Activated CD4-positive, alpha-beta memory T cell treated with anti-CD3 and anti-CD28 coated beads, Interleukin-2, amount 10 ng/mL, durations not matched to agents 7 days and 5 days (primary cell): ENCODE data around the gene RNASE7. TPM values are rescaled to one million over a fixed set of nuclear protein-coding genes. Genes with fewer than 3 reads are reported as not detected.

Experiments used
- CTCF ChIA-PET: fragments of 350-600 bp; sonication (Branson Sonifier 250); formaldehyde crosslinking; loops from one replicate; lab custom pipeline; 2021; ENCODE audit warnings: antibody characterized with exemption, inconsistent platforms; lab: Charles Lee
- POLR2A ChIA-PET: fragments of 350-600 bp; sonication (Branson Sonifier 250); formaldehyde crosslinking; loops from one replicate; lab custom pipeline; 2021; ENCODE audit warnings: antibody characterized with exemption; lab: Charles Lee
- DNase-seq: peaks from one replicate; pipeline ENCODE4 v3.0.0-alpha.2; 2020
- H3K27ac Mint-ChIP-seq: one replicate; pipeline ENCODE4 v1.8.0; 2021; ENCODE audit warnings: mild to moderate bottlenecking, mixed read lengths
- H3K27me3 Mint-ChIP-seq: one replicate; pipeline ENCODE4 v1.8.0; 2021; ENCODE audit warnings: mixed read lengths
- H3K36me3 Mint-ChIP-seq: one replicate; pipeline ENCODE4 v1.8.0; 2021; ENCODE audit warnings: low read depth, mixed read lengths
- H3K4me1 Mint-ChIP-seq: one replicate; pipeline ENCODE4 v1.8.0; 2021; ENCODE audit warnings: mixed read lengths
- H3K4me3 Mint-ChIP-seq: one replicate; pipeline ENCODE4 v1.8.0; 2021; ENCODE audit warnings: mild to moderate bottlenecking, mixed read lengths
- H3K9me3 Mint-ChIP-seq: one replicate; pipeline ENCODE4 v1.8.0; 2021; ENCODE audit warnings: mixed read lengths
- total RNA-seq, 2 experiments: library from RNA; stranded (reverse); gene quantifications; one replicate each; pipeline ENCODE4 v1.2.3, GENCODE V29; 2021

Gene RNASE7
- total RNA-seq, 2 experiments from 2014 or later, result not detected

- peaks cover 4% of the 10 kb centered on the region for H3K27me3 Mint-ChIP-seq
- H3K36me3 Mint-ChIP-seq, result no peaks in the 10 kb centered on the region
- no peak overlapping the region for H3K27ac Mint-ChIP-seq
- DNase-seq, result no peak
- H3K4me3 Mint-ChIP-seq, result no peak overlapping the region
- no peaks in the 10 kb centered on the region for H3K9me3 Mint-ChIP-seq
- ChIA-PET CTCF (interaction anchor here (1.4 kb wide), 1 partner anchor 13 kb away, joined by 3 read pairs; no protein-coding TSS in a partner anchor), POLR2A (no interaction called here)
- H3K4me1 Mint-ChIP-seq, result peaks cover 8% of the 10 kb centered on the region
Observed at GRCh38 chr14:21053184-21054122, 11.3 kb downstream of the RNASE7 start.

GRCh38 chr14:21054123-21054767, 12.1 kb downstream of the RNASE7 start:
- H3K4me1 Mint-ChIP-seq, result peaks cover 8% of the 10 kb centered on the region
- H3K9me3 Mint-ChIP-seq, result no peaks in the 10 kb centered on the region
- no peak for DNase-seq
- H3K27ac Mint-ChIP-seq, result no peak overlapping the region
- peaks cover 4% of the 10 kb centered on the region for H3K27me3 Mint-ChIP-seq
- no peaks in the 10 kb centered on the region for H3K36me3 Mint-ChIP-seq
- ChIA-PET POLR2A (no interaction called here), CTCF (interaction anchor here (1.4 kb wide), 1 partner anchor 14 kb away, joined by 3 read pairs; no protein-coding TSS in a partner anchor)
- no peak overlapping the region for H3K4me3 Mint-ChIP-seq

- Mint-ChIP-seq H3K36me3 (no peaks in the 10 kb centered on the region), H3K9me3 (no peaks in the 10 kb centered on the region), H3K4me1 (peaks cover 8% of the 10 kb centered on the region), H3K4me3 (no peak overlapping the region), H3K27ac (no peak overlapping the region), H3K27me3 (peaks cover 5% of the 10 kb centered on the region)
- ChIA-PET POLR2A (no interaction called here), CTCF (no interaction called here)
- DNase-seq, result no peak
Observed at GRCh38 chr14:21054768-21055145, 12.6 kb downstream of the RNASE7 start.

GRCh38 chr14:21055432-21056117, 13.4 kb downstream of the RNASE7 start:
- ChIA-PET POLR2A (no interaction called here), CTCF (no interaction called here)
- Mint-ChIP-seq H3K36me3 (no peaks in the 10 kb centered on the region), H3K4me3 (no peak overlapping the region), H3K4me1 (peaks cover 8% of the 10 kb centered on the region), H3K27ac (no peak overlapping the region), H3K27me3 (peaks cover 12% of the 10 kb centered on the region), H3K9me3 (no peaks in the 10 kb centered on the region)
- no peak for DNase-seq

GRCh38 chr14:21056520-21057163, 14.5 kb downstream of the RNASE7 start:
- no peak for DNase-seq
- Mint-ChIP-seq H3K9me3 (no peaks in the 10 kb centered on the region), H3K4me1 (peaks cover 8% of the 10 kb centered on the region), H3K27ac (no peak overlapping the region), H3K36me3 (no peaks in the 10 kb centered on the region), H3K4me3 (no peak overlapping the region), H3K27me3 (peaks cover 18% of the 10 kb centered on the region)
- ChIA-PET POLR2A (interaction anchor here (0.6 kb wide), 1 partner anchor 13 kb away, joined by 3 read pairs; no protein-coding TSS in a partner anchor), CTCF (interaction anchor here (3.0 kb wide), 1 partner anchor 42 kb away, joined by 10 read pairs; no protein-coding TSS in a partner anchor)

- Mint-ChIP-seq H3K27me3 (peaks cover 26% of the 10 kb centered on the region), H3K4me3 (no peak within 1 kb of the TSS), H3K9me3 (no peaks in the 10 kb centered on the region), H3K27ac (no peak within 1 kb of the TSS), H3K4me1 (peaks cover 8% of the 10 kb centered on the region), H3K36me3 (no peaks in the 10 kb centered on the region)
- POLR2A ChIA-PET, result no interaction called here
- CTCF ChIA-PET, result interaction anchor here (3.0 kb wide), 1 partner anchor 44 kb away, joined by 10 read pairs; no protein-coding TSS in a partner anchor
- no peak for DNase-seq
Observed at GRCh38 chr14:21057803-21058675, 15.9 kb downstream of the RNASE7 start, which contains the start of gene RNASE8. TSS of gene RNASE8 (plus strand) at chr14:21057822. CDS start at chr14:21057893, 71 bp downstream.

- no peak overlapping the region for H3K4me3 Mint-ChIP-seq
- POLR2A ChIA-PET, result no interaction called here
Observed at GRCh38 chr14:21058903-21059302, 16.7 kb downstream of the RNASE7 start.

GRCh38 chr14:21059842-21060613, 17.9 kb downstream of the RNASE7 start:
- H3K27ac Mint-ChIP-seq, result no peak overlapping the region
- no peaks in the 10 kb centered on the region for H3K36me3 Mint-ChIP-seq
- peaks cover 4% of the 10 kb centered on the region for H3K4me1 Mint-ChIP-seq
- DNase-seq, result no peak
- no peak overlapping the region for H3K4me3 Mint-ChIP-seq
- ChIA-PET CTCF (interaction anchor here (1.0 kb wide), 1 partner anchor 7 kb away, joined by 3 read pairs; no protein-coding TSS in a partner anchor), POLR2A (no interaction called here)
- H3K9me3 Mint-ChIP-seq, result no peaks in the 10 kb centered on the region
- peaks cover 33% of the 10 kb centered on the region for H3K27me3 Mint-ChIP-seq

More at GRCh38 chr14:21058903-21059302, 16.7 kb downstream of the RNASE7 start:
- H3K27ac Mint-ChIP-seq, result no peak overlapping the region
- no peaks in the 10 kb centered on the region for H3K9me3 Mint-ChIP-seq
- no peaks in the 10 kb centered on the region for H3K36me3 Mint-ChIP-seq
- peaks cover 8% of the 10 kb centered on the region for H3K4me1 Mint-ChIP-seq
- peaks cover 33% of the 10 kb centered on the region for H3K27me3 Mint-ChIP-seq
- CTCF ChIA-PET, result interaction anchor here (1.0 to 3.0 kb wide), 2 partner anchors 8 to 44 kb away, joined by 3 to 10 read pairs; no protein-coding TSS in a partner anchor
- DNase-seq, result no peak

- Mint-ChIP-seq H3K4me3 (no peak overlapping the region), H3K27ac (no peak overlapping the region), H3K36me3 (no peaks in the 10 kb centered on the region), H3K27me3 (peaks cover 39% of the 10 kb centered on the region), H3K4me1 (peaks cover 4% of the 10 kb centered on the region), H3K9me3 (no peaks in the 10 kb centered on the region)
- no peak for DNase-seq
- ChIA-PET POLR2A (no interaction called here), CTCF (interaction anchor here (1.1 to 1.2 kb wide), 2 partner anchors 33 to 46 kb away, joined by 3 to 4 read pairs; no protein-coding TSS in a partner anchor)
Observed at GRCh38 chr14:21060614-21061346, 18.6 kb downstream of the RNASE7 start.

GRCh38 chr14:21061347-21061668, 19.1 kb downstream of the RNASE7 start:
- peaks cover 42% of the 10 kb centered on the region for H3K27me3 Mint-ChIP-seq
- no peak overlapping the region for H3K4me3 Mint-ChIP-seq
- H3K36me3 Mint-ChIP-seq, result no peaks in the 10 kb centered on the region
- H3K9me3 Mint-ChIP-seq, result no peaks in the 10 kb centered on the region
- no peak overlapping the region for H3K27ac Mint-ChIP-seq
- ChIA-PET CTCF (interaction anchor here (1.1 to 1.2 kb wide), 2 partner anchors 33 to 47 kb away, joined by 3 to 4 read pairs; no protein-coding TSS in a partner anchor), POLR2A (interaction anchor here (0.7 kb wide), 1 partner anchor 10 kb away, joined by 3 read pairs; no protein-coding TSS in a partner anchor)
- DNase-seq, result no peak
- H3K4me1 Mint-ChIP-seq, result peaks cover 4% of the 10 kb centered on the region
